ENCODE results near the gene C1orf159. TPM values are rescaled to one million over a fixed set of nuclear protein-coding genes. Genes with fewer than 3 reads are reported as not detected.
A peak's percentile ranks its signal among the peaks of the same experiment; 100 is the strongest.

Gene C1orf159
- total and polyA plus RNA-seq, 7 donors: 1.5 to 6.7 (median 3.5) TPM

- Histone ChIP-seq H3K27me3 (ENCODE audit: insufficient read depth in 3 of 3, low read length in 2 of 3) (peaks cover 0 to 27% (median 5%) of the 10 kb centered on the region in 3 donors), H3K9me3 (peaks cover 6% of the 10 kb centered on the region), H3K4me1 (peaks cover 4% of the 10 kb centered on the region), H3K27ac (no peak overlapping the region), H3K4me3 (no peak overlapping the region), H3K36me3 (ENCODE audit: insufficient read depth in 1 of 2, low read depth in 1 of 2) (no peaks in the 10 kb centered on the region)
- WGBS, 3 donors: 80 to 85% (median 81%) methylated on average over 33 of the region's 33 CpGs
- intact Hi-C loops (cut with DNase I): loop anchor here in 1 of 2 donors (5.0 kb wide), 1 partner anchor 154 kb away; the partner anchor contains the start of gene UBE2J2
- no peak for ATAC-seq
- TF ChIP-seq CTCF (IDR thresholded peaks at IDR 0.05): no peak
- DNase-seq: no peak
Measured at GRCh38 chr1:1118011-1118875, 2.4 kb upstream of the C1orf159 start.

GRCh38 chr1:1117469-1117831, 1.6 kb upstream of the C1orf159 start:
- no peaks in the 10 kb centered on the region for H3K36me3 ChIP-seq (ENCODE audit: insufficient read depth in 1 of 2, low read depth in 1 of 2)
- WGBS, 3 donors: 48 to 59% (median 50%) methylated on average over 20 of the region's 20 CpGs
- peaks cover 4% of the 10 kb centered on the region for H3K4me1 ChIP-seq
- DNase-seq: no peak
- peaks cover 9% of the 10 kb centered on the region for H3K9me3 ChIP-seq
- peaks cover 0 to 23% (median 5%) of the 10 kb centered on the region in 3 donors for H3K27me3 ChIP-seq (ENCODE audit: insufficient read depth in 3 of 3, low read length in 2 of 3)
- H3K27ac ChIP-seq: no peak overlapping the region
- no peak overlapping the region for H3K4me3 ChIP-seq
- TF ChIP-seq CTCF (IDR thresholded peaks at IDR 0.05): no peak
- intact Hi-C loops (cut with DNase I): loop anchor here in 1 of 2 donors (5.0 kb wide), 1 partner anchor 155 kb away; the partner anchor contains the start of gene UBE2J2
- ATAC-seq: no peak

- Histone ChIP-seq H3K27me3 (ENCODE audit: insufficient read depth in 3 of 3, low read length in 2 of 3) (peaks cover 0 to 17% (median 5%) of the 10 kb centered on the region in 3 donors), H3K9me3 (peaks cover 9% of the 10 kb centered on the region), H3K4me3 (peak overlapping the region; percentile 90), H3K36me3 (ENCODE audit: insufficient read depth in 1 of 2, low read depth in 1 of 2) (no peaks in the 10 kb centered on the region), H3K4me1 (peaks cover 4% of the 10 kb centered on the region), H3K27ac (no peak overlapping the region)
- WGBS, 3 donors: 6 to 9% (median 8%) methylated on average over 35 to 47 of the region's 47 CpGs
- intact Hi-C loops (cut with DNase I): loop anchor here in 1 of 2 donors (5.0 kb wide), 1 partner anchor 155 kb away; the partner anchor contains the start of gene UBE2J2
- no peak for ATAC-seq
- TF ChIP-seq CTCF (IDR thresholded peaks at IDR 0.05): no peak
- DNase-seq: peak in 1 of 2 donors; percentile 66
Measured at GRCh38 chr1:1116701-1117468, 996 bp upstream of the C1orf159 start.

DNA sequence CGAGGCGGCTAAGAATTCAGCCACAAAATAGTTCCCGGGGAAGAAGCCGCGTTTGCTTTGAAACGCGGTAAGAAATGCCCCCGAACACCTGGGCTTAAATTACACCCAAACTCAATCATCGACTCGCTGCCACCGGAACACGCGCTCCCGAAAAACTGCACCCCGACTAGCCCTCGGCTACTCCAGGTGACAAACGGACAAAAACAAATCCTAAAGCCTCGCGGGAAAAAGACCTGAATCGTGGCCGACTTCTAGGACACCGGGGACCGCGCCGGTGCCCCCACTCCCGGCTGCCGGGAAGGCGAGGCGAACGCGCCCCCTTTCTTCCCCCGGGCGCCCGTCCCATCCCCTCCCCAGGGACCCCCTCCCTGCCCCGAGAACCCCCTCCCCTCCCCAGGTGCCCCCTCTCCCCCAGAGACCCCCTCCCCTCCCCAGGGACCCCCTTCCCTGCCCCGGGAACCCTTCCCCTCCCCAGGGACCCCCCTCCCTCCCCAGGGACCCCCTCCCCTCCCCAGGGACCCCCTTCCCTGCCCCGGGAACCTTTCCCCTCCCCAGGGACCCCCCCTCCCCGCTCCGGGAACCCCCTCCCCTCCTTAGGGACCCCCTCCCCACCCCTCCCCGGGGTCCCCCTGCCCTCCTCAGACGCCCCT, 628 bp downstream of the C1orf159 start:
- H3K36me3 ChIP-seq (ENCODE audit: insufficient read depth in 1 of 2, low read depth in 1 of 2): no peaks in the 10 kb centered on the region
- peaks cover 0 to 5% (median 4%) of the 10 kb centered on the region in 3 donors for H3K27me3 ChIP-seq (ENCODE audit: insufficient read depth in 3 of 3, low read length in 2 of 3)
- peaks cover 9% of the 10 kb centered on the region for H3K9me3 ChIP-seq
- no peak for ATAC-seq
- H3K4me3 ChIP-seq: peak overlapping the region; percentile 90
- no peak for TF ChIP-seq CTCF (IDR thresholded peaks at IDR 0.05)
- peaks cover 4% of the 10 kb centered on the region for H3K4me1 ChIP-seq
- peak in 1 of 2 donors; percentile 57 for DNase-seq
- H3K27ac ChIP-seq: peak overlapping the region; percentile 67
- WGBS, 3 donors: 3 to 4% (median 3%) methylated on average over 29 to 40 of the region's 41 CpGs
- intact Hi-C loops (cut with DNase I): loop anchor here in 1 of 2 donors (5.0 kb wide), 1 partner anchor 157 kb away; the partner anchor contains the start of gene UBE2J2
